Measurements from ENCODE around the gene ULBP2.
A peak's percentile ranks its signal among the peaks of the same experiment; 100 is the strongest.

ULBP2 gene

DNA sequence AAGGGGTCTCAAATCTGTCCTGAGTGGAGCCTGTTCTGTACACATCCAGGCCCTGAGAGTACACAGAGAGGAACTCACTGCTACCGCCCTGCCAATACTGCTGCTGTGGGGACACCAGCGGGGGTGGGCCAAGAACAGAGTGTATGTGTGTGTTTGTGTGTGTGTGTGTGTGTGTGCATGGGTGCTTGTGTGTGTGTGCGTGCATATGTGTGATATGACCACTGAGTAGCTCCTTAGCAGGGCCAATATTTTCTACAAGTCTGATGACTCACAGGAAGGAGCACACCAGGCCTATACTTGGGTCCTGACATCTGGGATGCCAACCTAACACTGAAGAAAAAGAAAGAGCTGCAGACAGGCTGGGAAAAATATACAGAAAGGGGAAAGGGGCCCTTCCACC, 45.3 kb upstream of the ULBP2 start:
- H3K4ac ChIP-seq (ENCODE audit: low read depth in 1 of 2, low read length in 2 of 2): peak overlapping the region; percentile 48 to 52
- no peaks in the 10 kb centered on the region for H3K9me3 ChIP-seq (ENCODE audit: control insufficient read depth, low read length)
- peak overlapping the region in 1 of 2 experiments; percentile 55 for H2BK12ac ChIP-seq (ENCODE audit: low read length in 2 of 2)
- no peak overlapping the region for H2BK15ac ChIP-seq (ENCODE audit: low read depth, poor library complexity, severe bottlenecking)
- no peaks in the 10 kb centered on the region for H3K79me1 ChIP-seq (replicated peaks; ENCODE audit: low read length, poor library complexity, severe bottlenecking)
- peak overlapping the region in 1 of 2 experiments; percentile 3 for H3K14ac ChIP-seq (ENCODE audit: low read length in 2 of 2)
- H2BK120ac ChIP-seq (ENCODE audit: low read depth, low read length): no peak overlapping the region
- no peak overlapping the region for H2AK5ac ChIP-seq (ENCODE audit: low read length, severe bottlenecking)
- H3K18ac ChIP-seq (ENCODE audit: low read depth in 1 of 2, low read length in 2 of 2): peak overlapping the region; percentile 72 to 88
- WGBS: 85% methylated on average over 3 of the region's 3 CpGs
- no peak overlapping the region for H3K4me2 ChIP-seq (ENCODE audit: low read length, poor library complexity, severe bottlenecking)
- H3K27ac ChIP-seq (ENCODE audit: low read length, poor library complexity, severe bottlenecking): no peak overlapping the region
- DNase-seq: peak; percentile 73
- peak overlapping the region in 1 of 2 experiments; percentile 74 for H3K4me3 ChIP-seq (ENCODE audit: insufficient read depth in 1 of 2, low read depth in 1 of 2, low read length in 2 of 2)
- H3K4me1 ChIP-seq (ENCODE audit: control insufficient read depth, insufficient read depth, low read depth, low read length): peaks cover 4% of the 10 kb centered on the region
- peak overlapping the region; percentile 44 for H4K91ac ChIP-seq (ENCODE audit: low read length)
- H2AFZ ChIP-seq (ENCODE audit: low read depth, low read length): no peak overlapping the region
- H3K23ac ChIP-seq (ENCODE audit: low read length in 2 of 2): no peak overlapping the region
- H3K27me3 ChIP-seq (ENCODE audit: control insufficient read depth in 1 of 2, insufficient read depth in 1 of 2, low read length in 2 of 2): peaks cover 0 to 12% of the 10 kb centered on the region in 2 experiments
- H3K9ac ChIP-seq (ENCODE audit: low read length): peak overlapping the region; percentile 89
- peak overlapping the region; percentile 54 for H4K8ac ChIP-seq (ENCODE audit: low read length)
- no peak overlapping the region for H2BK5ac ChIP-seq (ENCODE audit: low read depth, low read length, poor library complexity, severe bottlenecking)
- no peaks in the 10 kb centered on the region for H3K36me3 ChIP-seq (ENCODE audit: control insufficient read depth in 1 of 2, insufficient read depth in 2 of 2, low read depth in 1 of 2, low read length in 2 of 2)

DNA sequence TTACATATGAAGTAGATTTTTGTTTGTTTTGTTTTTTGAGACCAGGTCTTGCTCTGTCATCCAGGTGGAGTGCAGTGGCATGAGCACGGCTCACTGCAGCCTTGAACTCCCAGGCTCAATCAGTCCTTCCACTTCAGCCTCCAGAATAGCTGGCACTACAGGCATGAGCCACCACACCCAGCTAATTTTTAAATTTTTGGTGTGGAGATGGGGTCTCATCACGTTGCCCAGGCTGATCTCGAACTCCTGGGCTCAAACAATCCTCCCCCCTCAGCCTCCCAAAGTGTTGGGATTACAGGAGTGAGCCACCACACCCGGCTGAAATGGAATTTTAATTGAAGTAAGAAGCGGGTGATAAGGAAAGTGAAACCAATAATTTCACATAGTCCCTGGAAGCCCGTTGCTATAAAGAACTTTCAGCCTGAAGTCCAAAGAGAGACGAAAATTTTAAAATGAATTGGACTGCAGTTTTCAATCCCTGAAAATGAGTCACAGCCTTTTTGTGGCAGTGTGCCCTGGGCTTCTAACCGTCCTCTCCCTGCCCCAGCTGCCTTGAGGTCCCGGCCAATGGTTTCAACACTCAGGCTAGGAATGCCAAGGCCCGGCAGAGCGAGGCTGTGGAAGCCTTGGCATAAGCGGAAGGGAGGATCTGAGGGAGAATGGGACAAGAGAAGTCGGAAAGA, 44.7 kb upstream of the ULBP2 start:
- Histone ChIP-seq H3K4me2 (ENCODE audit: low read length, poor library complexity, severe bottlenecking) (no peak overlapping the region), H3K27me3 (ENCODE audit: control insufficient read depth in 1 of 2, insufficient read depth in 1 of 2, low read length in 2 of 2) (peaks cover 0 to 13% of the 10 kb centered on the region in 2 experiments), H3K18ac (ENCODE audit: low read depth in 1 of 2, low read length in 2 of 2) (peak overlapping the region; percentile 67 to 88), H3K9ac (ENCODE audit: low read length) (peak overlapping the region; percentile 89), H3K36me3 (ENCODE audit: control insufficient read depth in 1 of 2, insufficient read depth in 2 of 2, low read depth in 1 of 2, low read length in 2 of 2) (no peaks in the 10 kb centered on the region), H3K4me1 (ENCODE audit: control insufficient read depth, insufficient read depth, low read depth, low read length) (peaks cover 4% of the 10 kb centered on the region), H2BK5ac (ENCODE audit: low read depth, low read length, poor library complexity, severe bottlenecking) (no peak overlapping the region), H4K8ac (ENCODE audit: low read length) (peak overlapping the region; percentile 81), H2BK15ac (ENCODE audit: low read depth, poor library complexity, severe bottlenecking) (peak overlapping the region; percentile 91), H3K23ac (ENCODE audit: low read length in 2 of 2) (no peak overlapping the region), H2AK5ac (ENCODE audit: low read length, severe bottlenecking) (no peak overlapping the region), H2BK12ac (ENCODE audit: low read length in 2 of 2) (peak overlapping the region; percentile 62 to 92), H3K9me3 (ENCODE audit: control insufficient read depth, low read length) (no peaks in the 10 kb centered on the region), H3K4ac (ENCODE audit: low read depth in 1 of 2, low read length in 2 of 2) (peak overlapping the region in 1 of 2 experiments; percentile 9), H4K91ac (ENCODE audit: low read length) (peak overlapping the region; percentile 64), H3K79me1 (replicated peaks; ENCODE audit: low read length, poor library complexity, severe bottlenecking) (no peaks in the 10 kb centered on the region), H2AFZ (ENCODE audit: low read depth, low read length) (no peak overlapping the region), H3K27ac (ENCODE audit: low read length, poor library complexity, severe bottlenecking) (no peak overlapping the region), H2BK120ac (ENCODE audit: low read depth, low read length) (peak overlapping the region; percentile 67), H3K14ac (ENCODE audit: low read length in 2 of 2) (no peak overlapping the region), H3K4me3 (ENCODE audit: insufficient read depth in 1 of 2, low read depth in 1 of 2, low read length in 2 of 2) (peak overlapping the region in 1 of 2 experiments; percentile 74)
- 66% methylated on average over 9 of the region's 13 CpGs for WGBS
- DNase-seq: peak; percentile 74

DNA sequence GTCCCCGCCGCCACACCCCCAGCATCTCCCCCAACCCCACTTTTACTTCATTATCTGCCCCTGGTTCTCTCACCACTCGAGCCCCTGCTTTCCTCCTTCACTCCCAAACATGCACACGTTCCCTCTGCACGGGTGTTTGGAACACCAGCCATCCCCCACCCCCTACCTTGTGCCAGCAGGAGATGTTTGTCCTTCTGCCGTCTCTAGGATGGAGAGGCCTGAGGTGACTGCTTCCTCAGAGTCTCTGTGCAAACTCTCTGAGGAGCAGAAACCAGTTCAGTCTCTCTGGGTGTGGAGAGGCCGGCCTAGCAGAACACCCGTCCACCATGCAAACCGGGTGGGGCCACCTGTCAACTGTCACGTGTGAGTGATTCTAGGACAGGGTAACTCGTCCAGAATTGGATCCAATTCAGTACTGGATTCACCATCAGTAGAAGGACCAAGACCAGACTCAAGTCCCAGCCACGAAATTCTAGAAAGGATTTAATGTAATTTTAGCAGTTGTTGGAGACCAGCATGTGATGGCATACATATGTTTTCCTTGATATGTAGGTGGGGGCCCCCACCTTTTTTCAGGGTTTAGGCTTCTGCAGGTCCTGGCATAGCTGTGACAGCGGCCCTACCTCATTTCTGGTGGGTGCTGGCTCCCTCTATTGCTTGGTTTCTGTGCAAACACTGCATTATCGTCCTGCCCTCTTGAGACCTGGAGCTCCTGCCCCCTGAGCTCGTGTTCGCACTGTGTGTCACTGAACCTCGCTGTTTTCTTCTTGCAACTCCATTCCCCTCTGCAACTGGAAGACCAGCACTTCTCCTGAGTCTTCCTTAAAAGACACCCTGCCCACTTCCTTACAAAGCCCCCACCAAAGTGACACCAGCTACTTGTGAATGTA, 43.7 kb upstream of the ULBP2 start, which contains the start of gene RAET1E:
Gene RAET1E (minus strand): TSS at position 259 of the 890 bp plus-strand sequence. CDS start 7,212 bp downstream, outside the sequence.
- H3K27ac ChIP-seq (ENCODE audit: low read length, poor library complexity, severe bottlenecking): no peak within 1 kb of the TSS
- H3K4ac ChIP-seq (ENCODE audit: low read depth in 1 of 2, low read length in 2 of 2): peak within 1 kb of the TSS in 1 of 2 experiments; percentile 9
- no peak within 1 kb of the TSS for H2AK5ac ChIP-seq (ENCODE audit: low read length, severe bottlenecking)
- H3K9me3 ChIP-seq (ENCODE audit: control insufficient read depth, low read length): no peaks in the 10 kb centered on the region
- H3K4me2 ChIP-seq (ENCODE audit: low read length, poor library complexity, severe bottlenecking): no peak within 1 kb of the TSS
- H3K9ac ChIP-seq (ENCODE audit: low read length): peak within 1 kb of the TSS; percentile 89
- H2BK12ac ChIP-seq (ENCODE audit: low read length in 2 of 2): peak within 1 kb of the TSS; percentile 62 to 92
- no peak within 1 kb of the TSS for H2AFZ ChIP-seq (ENCODE audit: low read depth, low read length)
- peak within 1 kb of the TSS; percentile 67 to 88 for H3K18ac ChIP-seq (ENCODE audit: low read depth in 1 of 2, low read length in 2 of 2)
- H3K14ac ChIP-seq (ENCODE audit: low read length in 2 of 2): no peak within 1 kb of the TSS
- H3K36me3 ChIP-seq (ENCODE audit: control insufficient read depth in 1 of 2, insufficient read depth in 2 of 2, low read depth in 1 of 2, low read length in 2 of 2): no peaks in the 10 kb centered on the region
- peak within 1 kb of the TSS in 1 of 2 experiments; percentile 74 for H3K4me3 ChIP-seq (ENCODE audit: insufficient read depth in 1 of 2, low read depth in 1 of 2, low read length in 2 of 2)
- peaks cover 4% of the 10 kb centered on the region for H3K4me1 ChIP-seq (ENCODE audit: control insufficient read depth, insufficient read depth, low read depth, low read length)
- H3K27me3 ChIP-seq (ENCODE audit: control insufficient read depth in 1 of 2, insufficient read depth in 1 of 2, low read length in 2 of 2): peaks cover 0 to 13% of the 10 kb centered on the region in 2 experiments
- H2BK5ac ChIP-seq (ENCODE audit: low read depth, low read length, poor library complexity, severe bottlenecking): no peak within 1 kb of the TSS
- no peak for DNase-seq
- H2BK15ac ChIP-seq (ENCODE audit: low read depth, poor library complexity, severe bottlenecking): peak within 1 kb of the TSS; percentile 91
- peak within 1 kb of the TSS; percentile 67 for H2BK120ac ChIP-seq (ENCODE audit: low read depth, low read length)
- peak within 1 kb of the TSS; percentile 81 for H4K8ac ChIP-seq (ENCODE audit: low read length)
- peak within 1 kb of the TSS; percentile 64 for H4K91ac ChIP-seq (ENCODE audit: low read length)
- H3K23ac ChIP-seq (ENCODE audit: low read length in 2 of 2): no peak within 1 kb of the TSS
- H3K79me1 ChIP-seq (replicated peaks; ENCODE audit: low read length, poor library complexity, severe bottlenecking): no peaks in the 10 kb centered on the region
- WGBS: 87% methylated on average over 17 of the region's 17 CpGs

GRCh38 chr6:149898966-149899365, 42.8 kb upstream of the ULBP2 start:
- Histone ChIP-seq H2AK5ac (ENCODE audit: low read length, severe bottlenecking) (no peak overlapping the region), H3K9ac (ENCODE audit: low read length) (peak overlapping the region; percentile 43), H3K36me3 (ENCODE audit: control insufficient read depth in 1 of 2, insufficient read depth in 2 of 2, low read depth in 1 of 2, low read length in 2 of 2) (no peaks in the 10 kb centered on the region), H2BK15ac (ENCODE audit: low read depth, poor library complexity, severe bottlenecking) (no peak overlapping the region), H2BK5ac (ENCODE audit: low read depth, low read length, poor library complexity, severe bottlenecking) (no peak overlapping the region), H3K27me3 (ENCODE audit: control insufficient read depth in 1 of 2, insufficient read depth in 1 of 2, low read length in 2 of 2) (peaks cover 0 to 20% of the 10 kb centered on the region in 2 experiments), H3K4me3 (ENCODE audit: insufficient read depth in 1 of 2, low read depth in 1 of 2, low read length in 2 of 2) (no peak overlapping the region), H3K79me1 (replicated peaks; ENCODE audit: low read length, poor library complexity, severe bottlenecking) (no peaks in the 10 kb centered on the region), H3K18ac (ENCODE audit: low read depth in 1 of 2, low read length in 2 of 2) (no peak overlapping the region), H3K23ac (ENCODE audit: low read length in 2 of 2) (no peak overlapping the region), H4K91ac (ENCODE audit: low read length) (no peak overlapping the region), H3K4me2 (ENCODE audit: low read length, poor library complexity, severe bottlenecking) (no peak overlapping the region), H3K4me1 (ENCODE audit: control insufficient read depth, insufficient read depth, low read depth, low read length) (peaks cover 4% of the 10 kb centered on the region), H4K8ac (ENCODE audit: low read length) (no peak overlapping the region), H3K4ac (ENCODE audit: low read depth in 1 of 2, low read length in 2 of 2) (no peak overlapping the region), H2BK12ac (ENCODE audit: low read length in 2 of 2) (peak overlapping the region in 1 of 2 experiments; percentile 51), H3K27ac (ENCODE audit: low read length, poor library complexity, severe bottlenecking) (no peak overlapping the region), H2AFZ (ENCODE audit: low read depth, low read length) (no peak overlapping the region), H3K14ac (ENCODE audit: low read length in 2 of 2) (no peak overlapping the region), H2BK120ac (ENCODE audit: low read depth, low read length) (no peak overlapping the region), H3K9me3 (ENCODE audit: control insufficient read depth, low read length) (no peaks in the 10 kb centered on the region)
- DNase-seq: no peak
- 91% methylated on average over 7 of the region's 9 CpGs for WGBS

All from mesenchymal stem cell (in vitro differentiated cells and primary cell).